OCI-LY7 (cell line): Measurements from ENCODE around the gene UBE2K.

ENCODE experiments used
- CTCF ChIP-seq: fragments of 200-600 bp; sonication (generic); conservative IDR thresholded peaks from 2 replicates; pipeline ENCODE4 v1.5.1; 2014; ENCODE audit warnings: mild to moderate bottlenecking, antibody characterized with exemption, low read length, moderate library complexity, mixed read lengths
- EZH2phosphoT487 ChIP-seq: fragments of 200-600 bp; sonication (generic); IDR thresholded peaks from 2 replicates; pipeline ENCODE4 v1.6.1; 2018; ENCODE audit warnings: low read depth, borderline replicate concordance, mild to moderate bottlenecking, mixed run types, antibody characterized with exemption, low read length, moderate library complexity, mixed read lengths

GRCh38 chr4:39820186-39820585 lies 122.2 kb downstream of the UBE2K start:
- TF ChIP-seq CTCF (no peak), EZH2phosphoT487 (no peak)
